Body of pancreas (tissue), 4 donors: ENCODE measurements around the gene SNX17. TPM values are rescaled to one million over a fixed set of nuclear protein-coding genes. Genes with fewer than 3 reads are reported as not detected.
A peak's percentile ranks its signal among the peaks of the same experiment; 100 is the strongest.

Source experiments
- ATAC-seq: fragments of 150-250 bp; one replicate; pipeline ENCODE4 v1.9.1; 2016
- DNase-seq, 4 donors: peaks; one replicate each; pipeline ENCODE4 v3.0.0-alpha.2; 2019
- H3K27ac ChIP-seq, 4 donors: fragments of 200-600 bp; sonication (generic); 1 replicate in 3 of 4; 2 replicates in 1 of 4; pipeline versions ENCODE4 v1.5.1 to v1.6.1; 2016 to 2019; ENCODE audit warnings: mild to moderate bottlenecking in 1 of 4, mixed read lengths in 1 of 4, moderate library complexity in 1 of 4
- H3K27me3 ChIP-seq, 2 donors: fragments of 200-600 bp; sonication (generic); one replicate each; pipeline ENCODE4 v1.6.0; 2016; ENCODE audit warnings: mild to moderate bottlenecking in 1 of 2
- H3K36me3 ChIP-seq, 2 donors: fragments of 200-600 bp; sonication (generic); replicated peaks in 1 of 2; 2 replicates each; pipeline ENCODE4 v1.5.1; 2016; ENCODE audit warnings: low read depth in 2 of 2; ENCODE audit not compliant: insufficient read depth in 1 of 2
- H3K4me1 ChIP-seq: fragments of 200-600 bp; sonication (generic); one replicate; pipeline ENCODE4 v1.6.0; 2016
- H3K4me3 ChIP-seq, 2 donors: fragments of 200-600 bp; sonication (generic); 1 replicate in 1 of 2; 2 replicates in 1 of 2; pipeline ENCODE4 v1.5.1; 2016 to 2019
- H3K9me3 ChIP-seq, 3 donors: fragments of 200-600 bp; sonication (generic); 1 replicate in 2 of 3; 2 replicates in 1 of 3; pipeline ENCODE4 v1.5.1; 2016
- POLR2A ChIP-seq, 3 donors: fragments of 450-650 bp; IDR thresholded peaks; one replicate each; pipeline ENCODE4 v1.6.1; 2016; ENCODE audit warnings: antibody characterized with exemption in 3 of 3, mild to moderate bottlenecking in 2 of 3
- WGBS, 2 donors: methylation state at CpG; one replicate each; pipeline ENCODE4 v1.1.5; 2017; 5-methylcytosine and 5-hydroxymethylcytosine counted together
- intact Hi-C: fragments of 100-400 bp; cut with DNase I; formaldehyde crosslinking; loops from one replicate; pipeline ENCODE4 v1.15.1; 2023
- total RNA-seq, 2 donors: library from RNA; depleted of rRNA; stranded (reverse); fragments of >200 nt; gene quantifications; one replicate each; pipeline ENCODE4 v1.1.0, GENCODE V29; 2016
- TF ChIP-seq, protein P1 (sequence below), 7 experiments: fragments of 450-650 bp in 4 of 7; fragments of 200-600 bp in 3 of 7; sonication (generic) in 3 of 7; IDR thresholded peaks; one replicate each; pipeline ENCODE4 v1.5.1; 2016 to 2019; ENCODE audit warnings: antibody characterized with exemption in 7 of 7

SNX17 gene
- total RNA-seq, 2 donors from 2014 or later: 50.4 to 70.8 TPM

- TF ChIP-seq, protein P1, sequence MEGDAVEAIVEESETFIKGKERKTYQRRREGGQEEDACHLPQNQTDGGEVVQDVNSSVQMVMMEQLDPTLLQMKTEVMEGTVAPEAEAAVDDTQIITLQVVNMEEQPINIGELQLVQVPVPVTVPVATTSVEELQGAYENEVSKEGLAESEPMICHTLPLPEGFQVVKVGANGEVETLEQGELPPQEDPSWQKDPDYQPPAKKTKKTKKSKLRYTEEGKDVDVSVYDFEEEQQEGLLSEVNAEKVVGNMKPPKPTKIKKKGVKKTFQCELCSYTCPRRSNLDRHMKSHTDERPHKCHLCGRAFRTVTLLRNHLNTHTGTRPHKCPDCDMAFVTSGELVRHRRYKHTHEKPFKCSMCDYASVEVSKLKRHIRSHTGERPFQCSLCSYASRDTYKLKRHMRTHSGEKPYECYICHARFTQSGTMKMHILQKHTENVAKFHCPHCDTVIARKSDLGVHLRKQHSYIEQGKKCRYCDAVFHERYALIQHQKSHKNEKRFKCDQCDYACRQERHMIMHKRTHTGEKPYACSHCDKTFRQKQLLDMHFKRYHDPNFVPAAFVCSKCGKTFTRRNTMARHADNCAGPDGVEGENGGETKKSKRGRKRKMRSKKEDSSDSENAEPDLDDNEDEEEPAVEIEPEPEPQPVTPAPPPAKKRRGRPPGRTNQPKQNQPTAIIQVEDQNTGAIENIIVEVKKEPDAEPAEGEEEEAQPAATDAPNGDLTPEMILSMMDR (IDR thresholded peaks at IDR 0.05): no peak
- 8 to 10% methylated on average over 5 of the region's 5 CpGs for WGBS, 2 donors
- intact Hi-C loops: no loop called here
- no peak for ATAC-seq
- H3K9me3 ChIP-seq: no peaks in the 10 kb centered on the region
- H3K4me3 ChIP-seq: peak overlapping the region; percentile 13 to 69
- peaks cover 40% of the 10 kb centered on the region for H3K4me1 ChIP-seq
- DNase-seq: peak in 2 of 4 donors; percentile 31 to 47
- H3K27ac ChIP-seq: peak overlapping the region; percentile 78 to 100 (median 96)
- no peaks in the 10 kb centered on the region for H3K27me3 ChIP-seq
- H3K36me3 ChIP-seq: peaks cover 0 to 8% of the 10 kb centered on the region in 2 donors
These were observed 46.7 kb upstream of the SNX17 start for GRCh38 chr2:27323596-27324285.

DNA sequence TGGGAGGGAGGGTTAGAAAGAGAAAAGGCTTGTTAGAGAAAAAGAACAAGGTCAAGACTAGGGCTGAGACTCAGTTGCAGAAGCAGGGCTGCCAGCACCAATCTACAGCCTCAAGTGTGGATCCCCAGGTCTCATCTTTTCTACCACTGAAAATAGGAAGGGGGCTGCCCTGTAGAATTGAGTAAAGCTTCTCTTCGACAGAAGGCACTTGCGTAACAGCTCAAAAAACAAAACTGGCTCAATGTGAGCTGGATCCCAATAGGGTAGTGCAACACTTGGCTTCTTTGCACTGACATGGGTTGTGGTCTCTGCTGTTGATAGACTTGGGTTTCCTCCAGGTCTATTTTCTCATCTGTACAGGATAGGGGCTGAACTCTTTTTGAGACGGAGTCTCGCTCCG, 45.7 kb upstream of the SNX17 start:
- Histone ChIP-seq H3K4me1 (peaks cover 40% of the 10 kb centered on the region), H3K27ac (no peak overlapping the region), H3K9me3 (no peaks in the 10 kb centered on the region), H3K36me3 (peaks cover 0 to 13% of the 10 kb centered on the region in 2 donors), H3K4me3 (no peak overlapping the region), H3K27me3 (no peaks in the 10 kb centered on the region)
- TF ChIP-seq POLR2A (IDR thresholded peaks at IDR 0.05): no peak
- TF ChIP-seq, protein P1 (IDR thresholded peaks at IDR 0.05): no peak
- no peak for DNase-seq
- ATAC-seq: no peak
- WGBS, 2 donors: 82 to 93% methylated on average over 5 of the region's 5 CpGs
- intact Hi-C loops: no loop called here

- no peak for ATAC-seq
- peaks cover 11 to 43% of the 10 kb centered on the region in 2 donors for H3K36me3 ChIP-seq
- no peak for TF ChIP-seq POLR2A (IDR thresholded peaks at IDR 0.05)
- TF ChIP-seq, protein P1 (IDR thresholded peaks at IDR 0.05): no peak
- 83 to 96% methylated on average over 1 to 3 of the region's 3 CpGs for WGBS, 2 donors
- no peaks in the 10 kb centered on the region for H3K4me1 ChIP-seq
- intact Hi-C loops: no loop called here
- DNase-seq: no peak
- no peaks in the 10 kb centered on the region for H3K27me3 ChIP-seq
- H3K9me3 ChIP-seq: no peaks in the 10 kb centered on the region
- H3K4me3 ChIP-seq: no peak overlapping the region
- H3K27ac ChIP-seq: no peak overlapping the region
These were observed 35.1 kb upstream of the SNX17 start for GRCh38 chr2:27335311-27335710.

DNA sequence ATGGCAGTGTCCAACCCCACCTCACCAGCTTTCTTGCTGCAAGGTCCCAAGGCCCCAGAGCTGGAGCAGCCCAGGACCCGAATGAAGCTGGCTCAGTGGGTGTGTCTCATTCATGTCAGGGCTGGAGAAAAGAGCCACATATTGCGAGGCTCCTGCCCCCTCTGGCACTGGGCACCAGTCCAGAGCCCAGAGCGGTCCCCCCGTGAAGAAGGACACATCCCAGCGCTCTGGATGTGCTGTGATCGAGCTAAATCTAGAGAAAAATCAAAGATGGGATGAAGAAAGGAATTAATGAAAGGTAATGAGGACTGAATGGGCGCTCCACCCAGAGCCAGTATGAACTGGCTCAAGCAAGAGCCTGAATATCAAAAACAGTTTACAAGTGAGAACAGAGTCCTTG, 34.2 kb upstream of the SNX17 start:
- 94 to 95% methylated on average over 7 of the region's 7 CpGs for WGBS, 2 donors
- ATAC-seq (no peak), DNase-seq (no peak)
- H3K27ac ChIP-seq: no peak overlapping the region
- peaks cover 11 to 50% of the 10 kb centered on the region in 2 donors for H3K36me3 ChIP-seq
- no peaks in the 10 kb centered on the region for H3K9me3 ChIP-seq
- no peaks in the 10 kb centered on the region for H3K27me3 ChIP-seq
- no peaks in the 10 kb centered on the region for H3K4me1 ChIP-seq
- TF ChIP-seq, protein P1 (IDR thresholded peaks at IDR 0.05): no peak
- no peak for TF ChIP-seq POLR2A (IDR thresholded peaks at IDR 0.05)
- intact Hi-C loops: no loop called here
- H3K4me3 ChIP-seq: no peak overlapping the region

DNA sequence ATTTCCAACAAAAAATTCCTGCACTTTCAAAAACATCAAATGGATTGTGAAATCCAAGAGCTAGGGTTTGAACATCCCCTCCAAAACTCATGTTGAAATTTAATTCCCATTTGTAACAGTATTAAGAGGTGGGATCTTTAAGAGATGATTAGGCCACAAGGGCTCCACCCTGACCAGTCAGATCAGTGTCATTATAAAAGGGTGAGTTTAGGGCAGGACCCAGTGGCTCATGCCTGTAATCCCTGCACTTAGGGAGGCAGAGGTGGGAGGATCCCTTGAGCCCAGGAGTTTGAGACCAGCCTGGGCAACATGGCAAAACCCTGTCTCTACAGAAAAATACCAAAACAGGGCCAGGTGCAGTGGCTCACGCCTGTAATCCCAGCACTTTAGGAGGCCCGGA, 22.8 kb upstream of the SNX17 start:
- DNase-seq (no peak), ATAC-seq (no peak)
- peaks cover 8% of the 10 kb centered on the region for H3K4me1 ChIP-seq
- peaks cover 0 to 3% of the 10 kb centered on the region in 2 donors for H3K36me3 ChIP-seq
- H3K27ac ChIP-seq: no peak overlapping the region
- no peaks in the 10 kb centered on the region for H3K27me3 ChIP-seq
- H3K9me3 ChIP-seq: no peaks in the 10 kb centered on the region
- intact Hi-C loops: no loop called here
- WGBS, 2 donors: 94% methylated on average over 2 of the region's 2 CpGs; no CpG with 5 or more reads in 1 of the 2 donors
- no peak for TF ChIP-seq POLR2A (IDR thresholded peaks at IDR 0.05)
- TF ChIP-seq, protein P1 (IDR thresholded peaks at IDR 0.05): no peak
- no peak overlapping the region for H3K4me3 ChIP-seq
